ENCODE results near the gene SOX18.

SOX18 gene

DNA sequence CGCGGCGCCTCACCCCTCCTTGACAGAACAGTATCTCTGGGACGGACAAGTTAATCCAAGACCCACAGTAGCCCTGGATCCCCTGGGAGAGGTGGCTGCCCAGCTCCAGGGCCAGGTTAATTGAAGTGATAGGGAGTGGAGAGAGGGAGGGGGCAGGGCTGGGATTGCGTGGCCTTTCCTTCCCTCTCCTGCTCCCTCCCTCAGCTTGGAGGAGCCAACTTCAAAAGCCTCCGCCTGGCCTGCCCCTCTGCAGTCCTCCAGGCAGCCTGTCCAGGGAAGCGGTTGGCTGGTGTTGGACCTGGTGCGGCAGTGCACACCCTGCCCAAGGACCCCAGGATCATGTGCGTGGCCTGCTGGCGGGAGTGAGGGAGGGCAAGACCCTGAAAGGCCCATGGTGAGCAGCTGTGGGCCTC lies 13.5 kb downstream of the SOX18 start, which contains the start of gene C20orf204:
Gene C20orf204, plus strand, starts transcription at position 250 of the 413 bp plus-strand sequence. Its CDS starts 142 bp downstream, at position 392.
- no peak within 1 kb of the TSS for H3K4me3 ChIP-seq (ENCODE audit: low read length)
- TF ChIP-seq, protein P1, sequence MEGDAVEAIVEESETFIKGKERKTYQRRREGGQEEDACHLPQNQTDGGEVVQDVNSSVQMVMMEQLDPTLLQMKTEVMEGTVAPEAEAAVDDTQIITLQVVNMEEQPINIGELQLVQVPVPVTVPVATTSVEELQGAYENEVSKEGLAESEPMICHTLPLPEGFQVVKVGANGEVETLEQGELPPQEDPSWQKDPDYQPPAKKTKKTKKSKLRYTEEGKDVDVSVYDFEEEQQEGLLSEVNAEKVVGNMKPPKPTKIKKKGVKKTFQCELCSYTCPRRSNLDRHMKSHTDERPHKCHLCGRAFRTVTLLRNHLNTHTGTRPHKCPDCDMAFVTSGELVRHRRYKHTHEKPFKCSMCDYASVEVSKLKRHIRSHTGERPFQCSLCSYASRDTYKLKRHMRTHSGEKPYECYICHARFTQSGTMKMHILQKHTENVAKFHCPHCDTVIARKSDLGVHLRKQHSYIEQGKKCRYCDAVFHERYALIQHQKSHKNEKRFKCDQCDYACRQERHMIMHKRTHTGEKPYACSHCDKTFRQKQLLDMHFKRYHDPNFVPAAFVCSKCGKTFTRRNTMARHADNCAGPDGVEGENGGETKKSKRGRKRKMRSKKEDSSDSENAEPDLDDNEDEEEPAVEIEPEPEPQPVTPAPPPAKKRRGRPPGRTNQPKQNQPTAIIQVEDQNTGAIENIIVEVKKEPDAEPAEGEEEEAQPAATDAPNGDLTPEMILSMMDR (conservative IDR thresholded peaks at IDR 0.05; ENCODE audit: low read length), result no peak
- DNase-seq (ENCODE audit: low read depth), result no peak

DNA sequence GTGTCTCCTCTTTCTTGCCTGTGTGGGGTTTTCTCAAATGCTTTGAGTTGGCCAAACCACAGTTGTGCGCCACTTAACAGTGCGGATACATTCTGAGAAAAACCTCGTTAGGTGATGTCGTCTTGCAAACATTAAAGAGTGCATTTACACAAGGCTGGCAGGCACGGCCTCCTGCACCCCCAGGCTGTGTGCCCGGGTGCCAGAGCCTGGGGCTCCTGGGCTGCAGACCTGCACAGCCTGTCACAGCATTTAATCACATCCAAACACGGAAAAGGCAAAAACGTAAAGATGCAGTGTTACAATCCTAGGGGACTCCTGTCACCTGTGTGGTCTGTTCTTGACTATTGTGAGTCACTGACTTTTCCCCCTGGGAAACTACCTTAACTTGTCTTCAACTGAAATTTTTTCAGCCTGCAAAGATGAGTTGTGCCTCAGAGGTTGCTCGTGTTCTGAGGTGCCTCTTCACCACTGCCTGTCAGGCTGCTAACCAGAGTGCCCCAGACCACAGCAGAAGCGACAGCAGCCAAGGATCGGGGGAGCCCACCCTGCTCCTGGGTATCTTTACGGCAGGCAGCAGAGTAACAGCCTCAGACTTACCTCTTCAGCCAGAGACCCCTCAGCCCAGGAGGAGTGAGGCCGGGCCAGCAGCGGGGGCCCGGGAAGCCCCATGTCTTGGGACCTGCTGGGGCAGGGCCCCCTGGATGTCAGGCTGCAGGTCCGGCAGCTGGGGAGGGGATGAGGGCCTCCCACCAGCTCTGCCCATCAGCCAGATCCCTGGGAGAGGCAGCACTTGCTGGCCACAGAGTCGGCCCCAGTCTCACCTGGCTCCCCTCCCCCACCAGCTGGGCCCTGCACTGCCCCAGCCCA lies 14.1 kb downstream of the SOX18 start:
- H3K4me3 ChIP-seq (ENCODE audit: low read length), result no peak overlapping the region
- no peak for DNase-seq (ENCODE audit: low read depth)
- TF ChIP-seq, protein P1 (conservative IDR thresholded peaks at IDR 0.05; ENCODE audit: low read length), result no peak

DNA sequence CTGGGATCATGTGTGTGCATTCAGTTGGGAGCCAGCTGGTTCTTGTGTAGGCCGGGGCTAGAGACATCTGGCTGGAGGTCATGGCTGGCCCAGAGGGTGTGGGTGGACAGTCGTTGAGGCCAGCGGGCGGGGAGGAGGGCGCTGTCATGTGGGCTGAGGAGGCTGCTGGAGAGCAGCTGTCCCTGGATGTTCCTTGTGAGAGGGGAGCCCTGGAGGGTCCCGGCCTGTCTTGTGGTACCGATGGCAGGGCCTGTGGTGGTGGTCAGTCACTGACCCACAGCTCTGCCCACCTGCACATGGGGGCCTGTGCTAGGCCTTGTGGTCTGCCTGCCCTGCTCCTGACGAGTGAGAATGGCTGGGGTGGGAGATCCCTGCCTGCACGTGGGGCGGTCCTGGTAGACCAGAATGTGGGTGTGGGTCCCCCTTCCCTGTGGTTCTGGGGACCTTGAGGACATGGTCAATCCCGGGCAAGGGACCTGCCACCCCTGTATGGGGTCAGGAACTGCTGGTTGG lies 15.4 kb downstream of the SOX18 start:
- no peak for DNase-seq (ENCODE audit: low read depth)
- H3K4me3 ChIP-seq (ENCODE audit: low read length), result no peak overlapping the region
- TF ChIP-seq, protein P1 (conservative IDR thresholded peaks at IDR 0.05; ENCODE audit: low read length), result no peak

DNA sequence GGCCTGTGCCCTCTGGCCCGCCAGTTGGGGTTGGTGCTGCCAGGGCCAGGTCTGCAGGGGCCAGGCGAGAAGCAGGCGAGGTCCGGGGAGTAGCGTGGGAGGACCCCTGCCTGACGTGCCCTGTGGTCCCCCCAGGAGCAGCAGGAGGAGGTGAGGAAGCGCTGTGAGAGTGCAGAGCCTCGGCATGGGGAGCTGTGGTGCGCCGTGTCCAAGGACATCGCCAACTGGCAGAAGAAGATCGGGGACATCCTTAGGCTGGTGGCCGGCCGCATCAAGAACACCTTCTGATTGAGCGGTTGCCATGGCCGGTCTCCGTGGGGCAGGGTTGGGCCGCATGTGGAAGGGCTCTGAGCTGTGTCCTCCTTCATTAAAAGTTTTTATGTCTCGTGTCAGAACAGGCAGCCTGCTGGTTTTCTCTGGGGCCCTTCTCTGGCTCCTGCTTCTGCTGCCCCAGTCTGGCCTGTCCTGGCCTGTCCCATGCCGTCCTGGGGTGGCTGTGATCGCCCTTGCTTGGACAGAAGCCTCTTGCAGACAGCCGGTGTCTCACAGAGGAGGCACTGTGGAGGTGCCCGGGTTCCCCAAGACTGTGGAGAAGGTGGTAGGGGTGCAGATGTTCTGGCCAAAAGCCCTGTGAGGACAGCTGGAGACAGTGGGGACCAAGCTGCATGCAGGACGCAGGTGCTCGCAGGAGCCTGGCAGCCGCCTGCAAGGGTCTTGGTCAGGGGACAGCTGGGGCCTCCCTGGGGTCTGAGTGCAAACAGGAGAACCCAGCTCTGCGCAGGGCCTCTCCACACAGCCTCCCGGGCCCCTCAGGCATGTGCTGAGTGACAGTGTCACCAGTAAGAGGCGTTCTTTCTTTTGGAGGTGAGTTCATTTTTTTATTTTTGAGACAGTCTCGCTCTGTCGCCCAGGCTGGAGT lies 16.5 kb downstream of the SOX18 start:
- H3K4me3 ChIP-seq (ENCODE audit: low read length), result no peak overlapping the region
- TF ChIP-seq, protein P1 (conservative IDR thresholded peaks at IDR 0.05; ENCODE audit: low read length), result no peak
- DNase-seq (ENCODE audit: low read depth), result no peak

DNA sequence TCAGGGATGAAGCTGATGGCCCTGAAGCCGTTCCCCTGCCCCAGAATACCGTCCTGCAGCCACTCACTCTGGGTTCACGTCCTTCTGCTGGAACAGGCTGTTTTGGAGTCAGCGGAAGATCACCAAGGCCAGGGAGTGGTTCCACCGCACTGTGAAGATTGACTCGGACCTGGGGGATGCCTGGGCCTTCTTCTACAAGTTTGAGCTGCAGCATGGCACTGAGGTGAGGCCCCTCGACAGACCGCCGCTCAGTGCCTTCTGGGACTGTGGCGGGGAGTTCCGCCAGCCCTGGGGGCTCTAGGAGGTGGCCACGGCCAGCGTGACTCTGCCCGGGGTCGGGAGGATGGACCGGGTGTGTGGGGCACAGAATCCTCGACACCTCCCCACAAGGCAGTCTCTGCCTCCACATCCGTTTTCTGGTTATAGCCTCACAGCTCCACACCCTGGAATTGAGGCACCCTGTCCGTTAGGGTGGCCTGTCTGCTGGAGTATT lies 17.6 kb downstream of the SOX18 start:
- TF ChIP-seq, protein P1 (conservative IDR thresholded peaks at IDR 0.05; ENCODE audit: low read length), result no peak

DNA sequence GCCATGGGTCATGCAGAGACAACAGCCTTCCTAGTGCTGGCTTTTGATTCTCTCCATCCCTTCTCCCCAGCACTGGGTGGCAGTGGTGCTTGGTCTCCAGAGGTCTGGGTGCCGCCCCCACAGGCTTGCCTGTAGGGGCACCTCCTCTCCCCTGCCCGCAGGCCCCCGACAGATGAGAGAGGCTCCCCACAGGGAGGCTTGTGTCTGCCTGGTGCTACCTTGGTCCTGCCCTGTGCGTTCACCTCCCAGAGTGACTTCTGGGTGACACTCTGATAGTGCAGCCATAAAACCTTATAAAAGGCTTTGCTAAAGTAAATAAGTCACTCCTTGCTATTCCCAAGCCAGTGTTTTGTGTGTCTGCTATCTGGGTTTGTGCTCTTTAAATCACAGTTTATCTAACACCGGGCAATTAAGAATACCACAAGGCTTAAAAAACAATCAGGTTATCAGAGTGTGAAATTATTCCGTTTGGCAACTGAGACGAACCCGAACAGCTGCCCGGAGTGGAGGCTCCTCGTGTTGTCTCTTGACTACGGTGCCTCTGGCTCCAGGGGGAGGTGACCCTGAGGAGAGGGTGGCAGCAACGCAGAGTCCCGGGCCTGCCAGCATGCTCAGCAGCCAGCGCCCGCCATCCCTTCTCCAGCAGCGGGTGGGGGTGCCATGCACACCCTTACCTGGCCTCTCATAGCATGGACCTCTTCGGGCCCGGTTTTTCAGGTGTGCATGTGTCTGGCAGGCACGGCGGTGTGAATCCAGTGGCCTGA lies 18.9 kb downstream of the SOX18 start:
- H3K4me3 ChIP-seq (ENCODE audit: low read length), result no peak overlapping the region
- no peak for DNase-seq (ENCODE audit: low read depth)
- TF ChIP-seq, protein P1 (conservative IDR thresholded peaks at IDR 0.05; ENCODE audit: low read length), result no peak

More for the DNA sequence above, 17.6 kb downstream of the SOX18 start:
- no peak for DNase-seq (ENCODE audit: low read depth)
- no peak overlapping the region for H3K4me3 ChIP-seq (ENCODE audit: low read length)

Measured in AG10803 (cell line).